ENCODE results near the gene CACNA1C. TPM values are rescaled to one million over a fixed set of nuclear protein-coding genes. Genes with fewer than 3 reads are reported as not detected.
A peak's percentile ranks its signal among the peaks of the same experiment; 100 is the strongest.

The CACNA1C gene
- total and polyA plus RNA-seq, 2 of the 4 experiments (the other 2 are of a cell fraction) = 1.6 to 2.6 TPM

GRCh38 chr12:2690348-2691005 lies 637.7 kb downstream of the CACNA1C start:
- ChIA-PET CTCF (no interaction called here), POLR2A (ENCODE audit: unreplicated experiment) (no interaction called here)
- DNase-seq = no peak
- H3K4me1 ChIP-seq (ENCODE audit: control insufficient read depth, insufficient read depth, low read length) = no peaks in the 10 kb centered on the region
- H4K8ac ChIP-seq (ENCODE audit: low read depth in 2 of 2, low read length in 2 of 2) = no peak overlapping the region
- no peak overlapping the region for H3K4ac ChIP-seq (ENCODE audit: low read depth, low read length)
- H3K79me1 ChIP-seq (ENCODE audit: low read depth in 1 of 2, low read length in 2 of 2) = no peaks in the 10 kb centered on the region
- BruUV-seq (replicated peaks) = no TSS peak
- 73% methylated on average over 8 of the region's 14 CpGs; no CpG with 5 or more reads in 1 of the 2 experiments for WGBS, 2 experiments (ENCODE audit: extremely low coverage in 2 of 2, insufficient read length in 1 of 2)
- H2AK5ac ChIP-seq (ENCODE audit: low read depth, low read length) = no peak overlapping the region
- no peak overlapping the region for H3K4me2 ChIP-seq (ENCODE audit: low read depth, low read length)
- in situ Hi-C loops (cut with MboI; ENCODE audit: low sequenced_read_pairs) (no loop called here), intact Hi-C loops (cut with micrococcal nuclease) (no loop called here), dilution Hi-C loops (cut with HindIII; ENCODE audit: low sequenced_read_pairs, unreplicated experiment) (no loop called here)
- ATAC-seq (ENCODE audit: low read depth) = no peak
- no peaks in the 10 kb centered on the region for H3K9me3 ChIP-seq (ENCODE audit: control insufficient read depth, insufficient read depth, low read length)
- no peak overlapping the region for H3K9ac ChIP-seq (ENCODE audit: low read depth, low read length)
- no peak overlapping the region for H3K27ac ChIP-seq (ENCODE audit: insufficient read depth, low read length)
- no peak overlapping the region for H2BK15ac ChIP-seq (ENCODE audit: low read depth, low read length)
- no peaks in the 10 kb centered on the region for H4K20me1 ChIP-seq (ENCODE audit: insufficient read depth, low read length)
- no peak overlapping the region for H2BK5ac ChIP-seq (ENCODE audit: low read depth, low read length, poor library complexity, severe bottlenecking)
- H4K91ac ChIP-seq (ENCODE audit: insufficient read depth, low read depth, low read length) = no peak overlapping the region
- TF ChIP-seq ELK1 (IDR thresholded peaks at IDR 0.05; ENCODE audit: borderline replicate concordance, low read depth, low read length) = no peak
- no peak for TF ChIP-seq CTCF (conservative IDR thresholded peaks at IDR 0.05; ENCODE audit: low read depth, low read length)
- no peak for TF ChIP-seq CEBPB (IDR thresholded peaks at IDR 0.05; ENCODE audit: low read depth, low read length)
- TF ChIP-seq POLR2A (IDR thresholded peaks at IDR 0.05; ENCODE audit: low read depth, low read length) = no peak
- no peak for TF ChIP-seq USF2 (IDR thresholded peaks at IDR 0.05; ENCODE audit: low read depth, low read length)
- TF ChIP-seq CHD1 (IDR thresholded peaks at IDR 0.05; ENCODE audit: low read depth, low read length) = no peak
- TF ChIP-seq BHLHE40 (IDR thresholded peaks at IDR 0.05; ENCODE audit: low read depth, low read length) = no peak
- TF ChIP-seq RAD21 (IDR thresholded peaks at IDR 0.05; ENCODE audit: low read length) = no peak
- TF ChIP-seq RFX5 (IDR thresholded peaks at IDR 0.05; ENCODE audit: low read depth, low read length) = no peak
- TF ChIP-seq MAZ (IDR thresholded peaks at IDR 0.05; ENCODE audit: borderline replicate concordance, low read depth, low read length) = no peak
- peaks cover 8% of the 10 kb centered on the region for H3K27me3 ChIP-seq (ENCODE audit: control insufficient read depth, insufficient read depth, low read length)
- no peak overlapping the region for H2BK120ac ChIP-seq (ENCODE audit: low read depth, low read length)
- no peak overlapping the region for H3K56ac ChIP-seq (ENCODE audit: extremely low read depth, insufficient read depth, low read length)
- no peak overlapping the region for H4K5ac ChIP-seq (ENCODE audit: low read depth, low read length)
- H2BK20ac ChIP-seq (ENCODE audit: low read depth, low read length) = no peak overlapping the region
- no peak overlapping the region for H3K18ac ChIP-seq (ENCODE audit: low read depth, low read length)
- peak overlapping the region; percentile 76 for H2AFZ ChIP-seq (replicated peaks; ENCODE audit: low read length, poor library complexity)
- H3K23ac ChIP-seq (ENCODE audit: low read depth, low read length) = no peak overlapping the region
- H2AK9ac ChIP-seq (replicated peaks; ENCODE audit: low read depth, low read length, poor library complexity) = no peak overlapping the region
- H3K36me3 ChIP-seq (ENCODE audit: control insufficient read depth, insufficient read depth, low read length) = peaks cover 19% of the 10 kb centered on the region
- H3K14ac ChIP-seq (replicated peaks; ENCODE audit: low read depth, low read length) = no peak overlapping the region
- H3K4me3 ChIP-seq (ENCODE audit: insufficient read depth, low read depth, low read length) = no peak overlapping the region
- peaks cover 3% of the 10 kb centered on the region; the same call in 1 of the 2 replicates for H3K9me1 ChIP-seq (ENCODE audit: insufficient read depth, low read length)

Measured in IMR-90 (cell line).